HG03460 (cell line): Measurements from ENCODE around the gene PANK4.

Experiments used
- ATAC-seq: cut with Tn5 transposase; IDR thresholded peaks from one replicate; pipeline ENCODE4 v1.9.1; 2021; ENCODE audit not compliant: unreplicated experiment

PANK4 gene

GRCh38 chr1:2514863-2515762, 11.3 kb downstream of the PANK4 start:
- no peak for ATAC-seq

DNA sequence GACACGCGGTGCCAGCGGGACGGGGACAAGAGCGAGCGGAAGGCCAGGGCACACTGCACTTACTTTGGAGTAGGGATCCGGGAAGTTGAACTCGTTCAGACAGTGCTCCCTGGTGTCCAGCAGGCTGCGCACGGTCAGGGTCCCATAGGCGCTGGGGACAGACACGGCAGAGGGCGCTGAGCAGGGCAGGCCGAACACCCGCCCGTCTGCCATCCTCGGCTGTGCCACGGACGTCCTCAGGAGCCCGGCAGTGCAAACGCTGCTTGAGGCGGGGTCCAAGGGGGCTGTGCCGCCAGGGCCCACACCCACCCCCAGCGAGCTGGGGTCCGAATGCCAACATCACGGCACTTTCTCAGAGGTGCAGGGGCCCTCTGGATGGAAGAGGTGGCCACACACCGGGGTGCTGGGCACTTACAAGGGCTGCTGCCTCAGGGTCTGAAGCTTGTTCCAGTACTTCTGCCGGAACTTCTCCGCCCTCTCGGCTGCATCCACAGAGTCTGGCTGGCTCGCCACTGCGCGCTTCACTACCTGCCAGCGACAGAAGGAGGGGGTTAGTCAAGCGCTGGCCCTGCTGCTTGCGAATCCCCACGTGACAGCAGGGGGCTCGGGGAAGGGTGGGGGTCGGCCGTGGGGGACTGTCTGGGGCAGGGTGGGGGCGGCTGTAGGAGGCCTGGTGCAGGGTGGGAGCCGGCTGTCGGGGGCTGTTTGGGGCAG, 12.3 kb downstream of the PANK4 start:
- no peak for ATAC-seq

DNA sequence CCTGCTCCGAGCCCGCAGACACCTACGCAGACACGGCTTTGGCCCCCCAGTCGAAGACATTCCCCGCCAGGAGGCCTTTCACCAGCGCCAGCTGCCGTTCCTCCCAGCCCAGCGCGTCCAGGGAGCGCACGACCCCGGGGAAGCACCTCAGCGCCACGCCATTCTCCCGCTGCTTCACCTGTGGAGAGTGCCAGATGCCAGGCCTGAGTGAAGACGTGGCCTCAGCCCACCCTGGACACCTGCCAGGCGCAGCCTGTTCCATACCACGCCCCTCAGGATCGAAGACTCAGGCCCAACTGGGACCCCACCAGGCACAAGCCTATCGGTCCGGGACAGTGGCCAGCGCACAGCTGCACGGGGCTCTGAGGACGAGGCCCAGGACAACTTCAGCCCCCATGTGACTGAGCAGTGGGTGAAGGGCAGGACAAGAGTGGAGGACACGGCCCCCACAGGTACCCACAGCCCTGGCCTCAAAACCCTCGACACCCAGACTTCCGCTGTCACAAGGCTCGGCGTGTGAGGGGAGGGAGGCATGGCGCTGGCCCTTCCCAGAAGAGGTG, 13.5 kb downstream of the PANK4 start:
- ATAC-seq = no peak

- no peak for ATAC-seq
These were observed 15.8 kb downstream of the PANK4 start for GRCh38 chr1:2510366-2511155.

DNA sequence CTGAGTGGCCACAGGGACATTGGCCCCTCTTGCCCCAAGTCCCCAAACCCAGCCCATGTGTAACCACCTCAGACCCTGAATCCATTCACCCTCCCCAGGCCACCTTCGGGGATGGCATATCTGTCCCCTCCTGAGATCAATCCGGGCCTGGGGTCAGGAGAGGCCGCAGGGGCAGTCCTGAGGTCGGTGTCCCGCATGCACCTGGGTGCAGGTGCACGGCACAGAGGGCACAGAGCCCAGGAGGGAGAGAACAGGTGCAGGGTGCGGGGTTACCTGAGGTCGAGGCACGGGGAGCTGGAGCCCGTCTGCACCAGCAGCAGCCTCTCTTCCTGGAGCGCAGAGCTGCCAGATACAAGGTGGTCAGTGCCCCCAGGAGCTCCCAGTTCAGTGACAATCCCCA, 16.8 kb downstream of the PANK4 start:
- ATAC-seq = no peak

DNA sequence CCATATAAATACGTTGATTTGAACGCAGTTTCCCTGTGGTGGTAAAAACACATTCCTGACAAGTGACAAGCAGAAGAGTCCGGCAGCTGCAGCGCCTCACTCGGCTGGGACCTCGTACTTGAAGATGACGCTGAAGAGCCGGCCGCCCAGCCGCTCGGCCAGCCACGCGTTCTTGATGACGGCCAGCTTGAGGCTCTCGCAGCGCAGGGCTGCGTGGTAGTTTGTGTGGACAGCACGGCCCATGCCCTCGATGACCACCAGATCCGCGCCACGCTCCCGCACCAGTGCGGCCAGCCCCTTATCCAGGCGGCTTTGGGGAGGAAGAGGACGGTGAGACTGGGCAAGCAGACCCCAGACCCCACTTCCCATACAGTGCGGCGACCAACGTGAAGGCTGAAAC, 17.6 kb downstream of the PANK4 start:
- ATAC-seq = no peak

- no peak for ATAC-seq
These were observed 18.2 kb downstream of the PANK4 start for GRCh38 chr1:2508180-2508579.

GRCh38 chr1:2507744-2508155, 18.6 kb downstream of the PANK4 start:
- no peak for ATAC-seq

DNA sequence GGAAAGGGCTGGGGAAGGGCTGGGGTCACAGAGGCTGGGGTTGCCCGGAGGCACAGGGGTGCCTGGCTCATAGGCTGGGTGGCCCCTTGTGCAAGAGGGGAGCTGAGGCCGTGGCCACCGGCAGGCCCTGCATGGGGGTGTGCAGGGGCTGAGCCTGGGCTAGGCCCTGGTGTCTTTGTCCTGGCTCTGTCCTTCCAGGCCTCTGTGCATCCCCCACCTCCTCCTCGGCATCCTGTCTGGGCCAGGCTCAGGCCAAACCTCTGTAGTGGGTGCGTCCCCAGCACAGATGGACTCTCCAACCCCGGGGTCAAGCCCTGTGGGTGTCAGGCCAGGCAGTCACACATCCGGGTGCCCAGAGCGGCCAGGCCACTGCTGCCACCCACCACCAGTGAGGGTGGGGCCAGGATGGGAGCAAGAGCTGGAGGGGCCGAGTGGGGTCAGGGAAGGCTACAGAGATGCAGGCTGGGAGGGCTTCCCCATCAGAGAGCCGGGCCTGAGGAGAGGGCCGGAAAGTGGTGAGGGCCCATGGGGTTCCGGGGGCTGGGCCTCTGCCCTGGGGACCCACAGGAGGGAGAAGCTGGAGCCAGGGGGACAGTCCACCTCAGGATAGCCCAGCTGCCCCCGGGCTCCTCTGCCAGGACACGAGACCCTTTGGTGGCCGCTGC, 19.4 kb downstream of the PANK4 start:
- ATAC-seq = no peak

GRCh38 chr1:2506007-2506860, 20.2 kb downstream of the PANK4 start:
- ATAC-seq = no peak

- no peak for ATAC-seq
These were observed 20.9 kb downstream of the PANK4 start for GRCh38 chr1:2505461-2505994.

DNA sequence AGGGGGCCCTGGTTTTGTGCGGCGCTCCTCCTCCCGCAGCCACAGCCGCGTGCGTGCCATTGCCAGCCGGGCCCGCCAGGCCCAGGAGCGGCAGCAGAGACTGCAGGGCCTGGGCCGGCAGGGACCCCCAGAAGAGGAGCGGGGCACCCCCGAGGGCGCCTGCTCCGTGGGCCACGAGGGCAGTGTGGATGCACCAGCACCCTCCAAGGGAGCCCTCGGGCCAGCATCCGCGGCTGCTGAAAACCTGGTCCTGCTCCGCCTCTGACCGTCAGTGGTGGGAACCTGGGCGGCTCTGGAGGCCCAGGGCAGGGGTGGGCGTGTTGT, 21.5 kb downstream of the PANK4 start:
- no peak for ATAC-seq

- ATAC-seq = no peak
These were observed 22.0 kb downstream of the PANK4 start for GRCh38 chr1:2504225-2504948.

- no peak for ATAC-seq
These were observed 22.7 kb downstream of the PANK4 start for GRCh38 chr1:2503554-2504224.

DNA sequence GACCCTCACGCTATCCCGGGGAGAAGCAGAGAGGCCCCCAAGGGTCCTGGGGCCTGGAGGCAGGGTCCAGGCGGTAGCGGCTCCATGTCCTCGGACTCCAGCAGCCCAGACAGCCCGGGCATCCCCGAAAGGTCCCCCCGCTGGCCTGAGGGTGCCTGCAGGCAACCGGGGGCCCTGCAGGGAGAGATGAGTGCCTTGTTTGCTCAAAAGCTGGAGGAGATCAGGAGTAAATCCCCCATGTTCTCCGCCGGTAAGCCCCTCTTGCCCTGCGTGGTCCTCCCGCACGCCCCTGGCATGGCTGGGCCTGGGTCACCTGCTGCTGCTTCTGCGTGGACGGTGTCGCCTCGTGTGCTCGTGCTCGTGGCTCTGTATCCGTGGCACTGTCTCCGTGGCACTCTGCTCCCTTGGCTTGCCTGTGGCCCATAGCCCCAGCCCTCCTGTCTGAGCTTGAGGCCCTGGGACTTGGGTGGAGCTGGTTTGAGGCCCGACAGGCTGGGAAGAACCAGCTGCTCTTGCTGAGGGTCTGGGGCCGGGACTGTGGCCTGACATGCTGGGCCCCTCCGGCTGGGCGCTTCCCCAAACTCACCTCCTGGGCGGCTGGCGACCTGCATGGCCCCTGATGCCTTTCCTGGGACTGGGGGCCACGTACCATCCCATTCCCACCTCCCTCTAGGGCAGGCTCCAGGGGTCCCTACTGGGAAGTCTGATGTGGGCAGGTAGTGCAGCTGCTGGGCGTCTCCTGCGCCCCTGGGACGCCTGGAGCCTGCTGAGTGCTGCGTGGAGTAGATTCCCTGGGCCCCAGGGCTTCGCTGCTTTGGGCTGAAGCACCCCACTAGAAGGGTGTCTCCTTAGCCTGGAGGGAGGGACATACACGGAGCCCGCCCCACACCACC, 23.5 kb downstream of the PANK4 start:
- no peak for ATAC-seq

- ATAC-seq = no peak
These were observed 24.2 kb downstream of the PANK4 start for GRCh38 chr1:2502210-2502609.

DNA sequence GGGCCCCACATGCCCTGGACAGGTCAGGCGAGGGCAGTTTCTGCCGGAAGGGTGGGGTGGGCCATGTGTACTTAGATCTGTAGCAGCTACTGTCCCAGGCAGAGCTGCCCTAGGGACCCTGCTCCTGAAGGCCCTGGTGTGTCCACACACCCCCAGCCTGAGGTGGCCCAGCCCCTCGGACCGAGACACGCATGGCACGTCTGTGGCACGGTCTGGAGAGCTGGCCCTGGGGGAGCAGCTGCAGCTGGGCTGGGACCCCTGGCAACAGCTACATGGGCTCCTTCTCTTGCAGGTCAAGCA, 24.6 kb downstream of the PANK4 start:
- no peak for ATAC-seq
